HG03469 (cell line): ENCODE measurements around the gene DYSF.

ENCODE experiments used
- ATAC-seq: cut with Tn5 transposase; IDR thresholded peaks from one replicate; pipeline ENCODE4 v1.9.1; 2021; ENCODE audit warnings: mild to moderate bottlenecking, moderate library complexity, moderate number of reproducible peaks; ENCODE audit not compliant: unreplicated experiment

Gene DYSF

DNA sequence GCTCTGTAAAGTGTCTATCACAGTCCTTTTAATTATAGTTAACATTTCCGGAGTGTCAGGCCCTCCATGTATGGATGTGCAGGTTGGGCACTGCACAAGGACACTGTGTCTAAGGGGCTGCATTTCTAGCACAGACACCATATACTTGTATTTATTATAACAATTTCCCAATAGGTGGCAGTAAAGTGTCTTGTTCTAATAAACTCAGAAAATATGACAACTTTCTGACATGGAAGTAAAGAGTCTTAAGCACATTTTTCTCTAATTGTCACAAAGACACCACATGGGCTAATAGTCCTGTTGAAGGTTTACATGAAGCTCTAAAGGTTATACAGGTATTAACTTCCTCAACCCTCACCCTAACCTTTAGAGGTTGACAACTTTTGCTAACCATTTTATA is 156.6 kb downstream of the DYSF start:
- no peak for ATAC-seq

DNA sequence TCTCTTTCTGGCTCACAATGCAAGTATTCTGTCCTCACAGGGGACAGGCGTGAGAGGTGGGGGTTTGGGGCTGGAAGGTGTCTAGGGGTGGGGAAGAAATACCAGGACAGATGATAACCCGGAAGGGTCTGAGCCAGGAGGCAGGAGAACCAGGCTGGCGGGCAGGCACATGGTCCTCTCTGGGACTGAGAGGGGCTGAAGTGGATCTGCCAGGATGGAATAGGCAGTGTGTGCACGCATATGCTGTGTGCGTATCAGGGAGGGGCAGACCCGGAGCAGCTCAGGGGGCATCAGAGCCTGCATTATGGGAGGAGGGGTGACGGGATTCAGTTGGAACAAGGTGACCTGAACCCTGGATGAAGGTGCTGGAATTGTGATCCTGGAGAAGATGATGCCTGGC is 157.3 kb downstream of the DYSF start:
- ATAC-seq, result no peak

DNA sequence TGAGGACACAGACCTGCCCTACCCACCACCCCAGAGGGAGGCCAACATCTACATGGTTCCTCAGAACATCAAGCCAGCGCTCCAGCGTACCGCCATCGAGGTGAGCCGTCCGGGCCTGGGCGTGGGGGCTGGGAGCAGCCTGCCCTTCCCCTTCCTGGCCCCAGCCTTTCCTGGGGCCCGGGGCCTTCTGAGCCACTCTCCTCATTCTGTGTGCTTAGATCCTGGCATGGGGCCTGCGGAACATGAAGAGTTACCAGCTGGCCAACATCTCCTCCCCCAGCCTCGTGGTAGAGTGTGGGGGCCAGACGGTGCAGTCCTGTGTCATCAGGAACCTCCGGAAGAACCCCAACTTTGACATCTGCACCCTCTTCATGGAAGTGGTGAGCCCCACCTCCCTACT is 157.9 kb downstream of the DYSF start:
- no peak for ATAC-seq

DNA sequence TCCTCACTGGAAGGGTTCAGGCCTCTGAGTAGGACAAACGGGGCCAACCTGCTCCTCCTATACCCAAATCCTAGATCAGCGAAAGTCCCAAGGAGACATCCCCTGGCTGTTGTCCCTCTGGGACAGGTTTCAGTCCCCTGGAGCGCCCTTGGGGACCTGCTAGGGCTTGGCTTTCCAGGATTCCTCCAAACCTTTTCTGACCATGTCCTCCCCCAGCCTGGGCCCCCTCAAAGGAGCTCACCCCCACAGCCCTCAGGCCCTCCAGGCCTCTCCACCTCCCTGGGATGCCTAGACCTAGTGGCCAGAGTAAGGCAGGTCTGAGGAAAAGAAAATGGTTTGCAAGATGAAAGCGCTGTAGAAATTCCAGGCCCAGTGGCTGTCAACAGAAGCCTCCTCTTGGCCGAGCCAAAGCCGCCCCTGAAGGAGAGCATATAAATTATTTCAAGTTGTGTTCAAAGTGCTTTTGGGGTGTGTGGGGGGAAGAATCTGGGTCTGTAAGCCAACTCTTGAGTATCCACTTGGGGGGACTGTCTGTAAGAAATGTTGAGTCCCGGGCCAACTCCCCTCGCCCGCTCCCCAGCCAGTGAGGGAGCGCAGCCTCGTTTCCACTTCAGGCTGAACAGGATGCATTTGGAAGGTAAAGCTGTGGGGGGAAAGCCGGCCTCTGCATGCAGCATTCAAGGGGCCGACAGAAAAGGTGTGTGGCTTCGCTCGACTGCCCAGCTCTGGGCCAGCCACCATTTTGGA is 158.6 kb downstream of the DYSF start:
- ATAC-seq, result no peak

DNA sequence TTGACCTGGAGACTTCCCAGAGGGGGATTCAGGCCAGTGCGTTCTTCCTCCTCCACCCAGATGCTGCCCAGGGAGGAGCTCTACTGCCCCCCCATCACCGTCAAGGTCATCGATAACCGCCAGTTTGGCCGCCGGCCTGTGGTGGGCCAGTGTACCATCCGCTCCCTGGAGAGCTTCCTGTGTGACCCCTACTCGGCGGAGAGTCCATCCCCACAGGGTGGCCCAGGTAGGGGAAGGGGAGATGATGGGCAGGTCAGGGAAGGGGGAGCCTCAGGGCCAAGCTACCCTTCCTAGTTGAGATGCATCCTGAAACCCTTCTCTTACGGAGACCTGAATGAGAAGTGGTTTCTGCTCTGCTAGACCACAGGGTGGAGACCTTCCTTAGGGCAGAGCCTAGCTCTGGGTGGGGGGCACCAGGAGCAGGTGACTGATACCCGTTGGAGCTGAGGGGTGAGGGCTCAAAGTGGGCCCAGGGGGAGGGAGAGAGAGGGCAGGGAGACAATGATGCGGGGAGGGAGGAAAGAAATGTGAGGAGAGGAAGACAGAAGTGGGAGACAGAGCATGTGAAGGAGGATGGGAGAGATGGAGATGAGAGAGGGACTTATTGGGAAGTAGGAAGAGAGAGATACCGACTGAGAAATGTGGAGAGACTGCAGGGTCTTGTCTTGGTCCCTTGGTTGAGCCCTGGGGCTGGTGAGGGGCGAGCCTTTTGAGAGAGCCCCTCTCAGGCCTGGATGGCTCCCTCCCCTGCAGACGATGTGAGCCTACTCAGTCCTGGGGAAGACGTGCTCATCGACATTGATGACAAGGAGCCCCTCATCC is 159.4 kb downstream of the DYSF start:
- ATAC-seq, result no peak

DNA sequence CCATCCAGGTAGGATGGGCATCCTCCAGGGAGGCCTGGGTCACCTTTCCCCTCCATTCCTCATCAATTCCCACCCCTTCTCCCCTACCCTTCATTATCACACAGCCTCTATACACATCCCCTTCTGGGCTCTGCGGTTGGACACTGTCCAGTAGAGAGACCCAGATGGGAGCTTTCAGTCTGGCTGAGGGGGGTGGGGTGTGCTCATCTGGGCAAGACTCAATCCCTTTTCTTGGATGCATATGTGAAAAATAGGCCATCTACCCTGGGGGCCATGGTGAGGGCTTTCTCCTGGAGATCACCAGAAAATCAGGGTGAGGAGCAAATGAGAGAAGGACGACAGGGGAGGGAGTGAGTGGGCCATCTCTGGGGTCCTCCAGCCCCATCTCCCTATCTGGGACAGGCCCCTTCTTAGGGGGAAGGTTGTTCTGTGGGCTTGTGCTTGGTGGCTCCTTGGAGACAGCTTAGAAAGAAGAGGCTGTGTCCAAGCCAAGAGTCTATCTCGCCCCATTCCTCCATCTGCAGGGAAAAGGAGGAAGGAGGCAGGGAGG is 160.1 kb downstream of the DYSF start:
- ATAC-seq, result no peak

DNA sequence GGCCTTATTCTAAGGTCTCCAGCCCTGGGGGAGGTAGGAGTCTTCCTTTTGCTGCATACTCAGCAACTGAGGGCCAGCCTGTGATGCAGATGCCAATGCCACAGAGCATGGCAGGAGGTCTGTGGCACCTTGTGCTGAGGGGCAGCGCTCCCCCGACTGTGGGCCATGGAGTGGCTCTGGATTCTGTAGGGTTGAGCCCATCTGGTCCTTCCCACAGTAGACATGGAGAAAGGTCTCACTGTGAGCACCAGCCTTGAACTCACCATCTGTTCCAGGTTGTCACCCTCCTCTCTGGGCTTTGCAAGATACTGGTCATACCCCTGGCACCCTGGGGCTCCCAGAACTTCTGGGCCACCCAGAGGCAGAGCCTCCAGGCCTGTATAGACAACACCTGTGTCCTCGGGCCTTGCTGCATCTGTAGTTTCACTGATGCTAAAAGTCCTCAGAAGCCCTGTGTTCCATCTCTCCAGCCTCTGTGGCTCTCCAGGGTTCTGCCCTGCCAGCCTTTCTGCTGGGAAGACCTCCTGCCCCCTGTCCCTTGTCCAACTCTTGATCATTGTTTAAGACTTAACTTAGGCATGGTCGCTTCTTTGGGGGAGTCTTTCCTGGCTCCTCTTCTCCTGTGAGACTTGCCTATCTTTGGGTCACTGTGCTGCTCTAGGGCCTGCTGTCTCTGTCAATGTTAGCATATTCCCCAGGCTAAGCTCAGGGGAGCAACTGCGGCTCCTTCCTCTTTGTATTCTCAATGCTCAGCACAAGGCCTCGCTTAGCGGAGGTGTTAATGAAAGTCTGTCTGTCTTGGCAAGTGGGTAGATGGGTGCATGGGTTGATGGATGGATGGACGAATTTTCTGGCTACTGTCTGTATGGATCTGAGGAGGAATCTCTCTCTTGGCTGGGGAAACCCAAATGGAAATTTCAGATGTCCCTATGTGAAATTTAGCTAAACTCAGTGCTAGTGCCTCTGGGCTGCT is 160.9 kb downstream of the DYSF start:
- ATAC-seq, result no peak

DNA sequence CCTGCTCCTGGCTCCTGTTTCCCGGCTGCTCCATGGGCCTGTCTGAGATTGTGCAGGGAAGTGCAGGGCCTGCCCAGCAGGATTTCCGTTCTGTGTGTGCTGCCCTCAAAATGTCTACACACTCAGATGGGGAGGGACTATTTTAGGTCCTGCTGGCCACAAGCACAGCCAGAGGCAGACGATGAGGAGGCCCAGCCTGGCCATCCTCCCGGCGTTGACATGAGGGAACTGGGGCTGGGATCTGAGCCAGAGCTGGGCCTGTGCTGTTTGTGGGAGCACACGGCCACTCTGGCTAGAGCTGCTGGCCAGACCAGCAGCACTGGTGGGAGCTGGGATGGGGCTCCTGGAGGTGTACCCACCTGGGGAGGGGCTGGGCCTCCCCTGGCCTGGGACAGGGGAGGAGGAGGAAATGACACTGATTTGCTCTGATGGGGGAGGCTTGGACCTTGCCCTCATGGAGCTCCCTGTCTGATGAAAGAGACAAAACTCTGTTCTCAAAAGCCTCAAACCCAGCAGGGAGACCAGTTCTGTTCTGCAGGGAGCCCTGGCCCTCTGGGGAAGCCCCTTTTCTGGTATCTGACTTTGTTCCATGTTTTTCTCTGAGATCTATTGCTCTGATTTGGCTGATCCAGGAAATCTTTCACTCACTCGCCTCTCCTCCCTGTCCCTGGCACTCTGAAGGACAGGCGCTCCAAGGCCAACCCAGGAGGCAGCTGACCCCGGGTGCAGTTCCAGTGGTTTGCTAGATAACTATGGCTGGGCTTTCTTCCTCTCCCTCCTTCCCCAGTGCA is 161.8 kb downstream of the DYSF start:
- ATAC-seq, result no peak

DNA sequence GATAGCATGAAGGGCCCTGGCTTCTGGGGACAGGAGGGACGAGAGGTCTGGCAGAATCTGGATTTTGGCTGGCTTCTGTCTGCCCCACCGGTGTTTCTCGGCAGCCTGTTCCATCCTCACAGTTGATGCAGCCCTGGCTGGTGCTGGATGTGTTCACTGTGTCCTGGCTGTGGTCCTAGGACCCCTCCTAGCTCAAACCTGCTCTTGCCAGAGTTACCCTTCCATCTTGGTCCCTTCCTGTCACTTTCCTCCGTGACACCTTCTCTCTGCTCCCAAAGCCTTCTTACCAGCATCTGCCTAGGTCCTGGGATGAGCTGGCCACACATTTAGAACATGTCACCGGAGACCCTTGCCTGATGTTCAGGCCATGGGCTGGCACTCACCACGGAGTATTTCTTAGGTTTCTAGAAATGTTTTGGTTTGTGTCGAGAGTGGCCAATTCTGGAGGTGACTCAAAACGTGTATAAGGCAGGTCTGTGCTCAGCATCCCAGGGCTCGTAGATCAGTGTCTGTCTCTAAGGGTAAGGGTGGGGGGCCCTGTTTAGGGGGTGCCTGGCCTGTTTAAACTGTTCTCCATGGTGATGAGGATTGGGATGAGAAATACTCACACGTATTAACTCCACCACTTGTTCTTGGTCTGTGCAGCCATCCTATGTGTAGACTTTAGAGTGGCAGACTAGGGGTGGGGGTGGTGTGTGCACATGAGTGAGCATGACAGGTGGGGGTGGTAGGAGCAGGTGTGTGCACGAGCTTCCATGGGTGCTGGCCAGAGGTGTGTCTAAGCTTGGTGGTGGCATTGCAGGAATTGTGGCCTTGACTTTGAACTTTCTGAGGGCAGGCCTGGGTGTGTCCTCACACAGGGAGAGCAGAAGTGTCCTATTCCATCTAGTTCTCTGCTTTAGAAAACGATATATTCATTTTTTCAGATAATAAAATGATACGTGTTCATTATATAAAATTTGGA is 162.7 kb downstream of the DYSF start:
- no peak for ATAC-seq

DNA sequence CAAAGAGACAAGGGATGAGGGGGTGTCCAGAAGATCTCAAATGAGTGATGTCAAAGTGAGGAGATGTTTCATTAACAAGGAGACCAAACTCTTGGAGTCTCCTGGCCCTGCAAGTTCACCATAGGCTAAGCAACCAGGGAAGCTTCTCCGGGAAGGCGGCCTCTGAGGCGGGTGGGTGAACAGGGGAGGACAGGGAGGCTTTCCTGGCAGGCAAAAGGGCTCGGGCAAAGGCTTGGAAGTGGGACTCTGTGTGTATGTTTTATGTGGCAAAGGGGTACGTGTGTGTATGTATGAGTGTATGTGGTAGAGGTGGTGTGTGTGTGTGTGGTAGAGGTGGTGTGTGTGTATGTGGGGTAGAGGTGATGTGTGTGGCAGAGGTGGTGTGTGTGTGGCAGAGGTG is 163.9 kb downstream of the DYSF start:
- no peak for ATAC-seq

DNA sequence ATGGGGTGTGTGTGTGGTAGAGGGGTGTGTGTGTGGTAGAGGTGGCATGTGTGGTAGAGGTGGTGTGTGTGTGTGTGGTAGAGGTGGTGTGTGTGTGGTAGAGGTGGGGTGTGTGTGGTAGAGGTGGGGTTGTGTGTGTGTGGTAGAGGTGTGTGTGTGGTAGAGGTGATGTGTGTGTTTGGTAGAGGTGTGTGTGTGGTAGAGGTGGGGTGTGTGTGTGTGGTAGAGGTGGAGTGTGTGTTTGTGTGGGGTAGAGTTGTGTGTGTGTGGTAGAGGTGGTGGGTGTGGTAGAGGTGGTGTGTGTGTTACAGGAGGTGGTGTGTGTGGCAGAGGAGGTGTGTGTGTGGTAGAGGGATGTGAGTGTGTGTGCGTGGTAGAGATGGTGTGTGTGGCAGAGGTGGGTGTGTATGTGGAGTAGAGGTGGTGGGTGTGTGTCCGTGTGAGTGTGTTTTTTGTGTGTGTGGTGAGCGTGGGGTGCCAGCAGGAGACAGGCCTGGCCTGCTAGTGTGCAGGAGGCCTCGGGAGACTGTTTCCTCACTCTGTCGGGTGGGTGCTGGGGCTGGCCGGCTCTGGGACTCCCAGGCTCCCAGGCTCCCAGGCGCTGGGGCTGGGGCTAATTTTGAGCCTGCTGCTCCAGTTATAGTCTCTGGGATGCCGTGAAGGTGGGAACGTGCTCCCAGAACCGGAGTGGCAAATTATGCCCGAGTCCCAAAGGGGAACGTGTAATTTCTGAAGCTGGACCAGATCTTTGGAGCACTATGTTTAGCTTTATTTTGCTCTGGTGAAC is 165.2 kb downstream of the DYSF start:
- ATAC-seq, result no peak

DNA sequence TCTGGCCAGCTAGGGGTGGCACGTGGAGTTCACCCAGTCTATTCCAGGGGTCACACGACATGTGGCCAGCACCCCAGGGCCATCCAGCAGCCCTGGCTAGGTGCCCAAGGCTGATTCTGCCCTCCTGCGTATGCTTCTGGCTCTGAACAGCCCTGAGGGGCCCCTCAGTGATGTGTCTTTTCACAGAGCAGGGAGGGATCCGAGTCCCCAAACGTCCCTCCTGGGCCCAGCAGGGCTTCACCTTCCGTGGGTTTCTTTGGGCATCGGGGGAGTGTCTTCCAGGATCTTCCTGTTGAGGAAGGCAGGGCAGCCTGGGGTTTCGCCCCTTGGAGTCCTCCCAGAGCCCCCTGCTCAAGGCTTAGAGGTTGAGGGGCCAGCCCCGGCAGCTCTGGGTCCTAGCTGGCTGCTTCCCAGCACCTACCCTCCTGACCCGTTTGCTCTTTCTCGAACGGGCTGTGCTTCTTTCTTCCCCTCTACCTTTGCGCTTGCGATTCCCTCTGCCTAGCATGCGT is 165.9 kb downstream of the DYSF start:
- ATAC-seq, result no peak

DNA sequence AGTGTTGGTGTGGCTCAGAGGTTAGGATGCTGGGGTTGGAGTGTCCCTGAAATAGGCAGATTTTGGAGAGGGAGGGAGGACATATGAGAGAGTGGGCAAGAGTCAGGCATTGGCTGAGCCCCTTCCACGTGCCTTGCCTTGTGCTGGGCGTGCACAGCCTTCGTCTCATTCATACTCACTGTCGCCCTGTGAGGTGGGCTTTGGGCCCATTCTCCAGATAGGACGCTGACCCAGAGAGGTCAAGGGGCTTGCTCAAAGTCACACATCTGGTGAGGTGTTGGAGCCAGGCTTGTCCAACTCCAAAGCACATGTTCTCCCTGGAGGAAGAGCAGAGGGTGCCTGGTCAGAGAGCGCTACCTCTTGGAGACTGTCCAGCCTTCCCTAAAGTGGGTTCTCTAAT is 166.8 kb downstream of the DYSF start:
- no peak for ATAC-seq

DNA sequence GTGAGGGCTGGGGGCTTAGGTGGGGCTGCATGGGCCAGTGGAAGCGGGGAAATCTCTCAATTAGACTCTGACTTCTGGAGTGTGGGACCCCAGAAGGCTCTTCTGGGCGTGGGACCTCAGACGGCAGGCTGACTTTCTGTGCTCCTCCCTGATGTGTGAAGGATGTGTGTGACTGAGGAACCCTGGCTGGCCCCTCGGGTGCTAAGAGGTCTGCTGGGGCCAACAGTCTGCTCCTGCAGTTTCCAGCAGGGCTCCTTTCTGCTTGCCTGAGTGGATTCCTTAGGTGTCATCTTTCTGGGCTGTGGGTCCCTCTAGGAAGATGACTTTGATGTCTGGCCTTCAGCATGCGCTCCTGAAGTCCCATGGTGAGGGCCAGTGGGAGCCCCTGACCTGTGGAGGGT is 167.5 kb downstream of the DYSF start:
- ATAC-seq, result no peak

DNA sequence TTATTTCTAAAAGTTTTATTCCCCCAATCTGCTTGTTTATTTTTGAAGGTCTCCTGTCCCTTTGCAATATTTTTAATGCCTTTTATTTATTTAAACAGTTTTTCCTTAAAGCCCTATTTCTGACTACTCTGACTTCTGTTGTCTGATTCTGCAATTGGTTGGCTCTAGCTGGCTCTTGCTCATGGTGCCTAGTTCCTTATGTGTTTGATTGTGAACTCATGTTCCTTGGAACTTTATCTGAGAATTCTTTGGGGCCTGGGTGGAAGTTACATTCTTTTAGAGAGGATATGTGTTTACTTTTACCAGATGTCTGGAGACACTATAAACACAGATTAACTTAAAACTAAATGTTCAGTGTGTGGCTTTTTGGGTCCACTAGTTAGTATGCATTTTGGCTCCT is 175.9 kb downstream of the DYSF start:
- ATAC-seq, result no peak

DNA sequence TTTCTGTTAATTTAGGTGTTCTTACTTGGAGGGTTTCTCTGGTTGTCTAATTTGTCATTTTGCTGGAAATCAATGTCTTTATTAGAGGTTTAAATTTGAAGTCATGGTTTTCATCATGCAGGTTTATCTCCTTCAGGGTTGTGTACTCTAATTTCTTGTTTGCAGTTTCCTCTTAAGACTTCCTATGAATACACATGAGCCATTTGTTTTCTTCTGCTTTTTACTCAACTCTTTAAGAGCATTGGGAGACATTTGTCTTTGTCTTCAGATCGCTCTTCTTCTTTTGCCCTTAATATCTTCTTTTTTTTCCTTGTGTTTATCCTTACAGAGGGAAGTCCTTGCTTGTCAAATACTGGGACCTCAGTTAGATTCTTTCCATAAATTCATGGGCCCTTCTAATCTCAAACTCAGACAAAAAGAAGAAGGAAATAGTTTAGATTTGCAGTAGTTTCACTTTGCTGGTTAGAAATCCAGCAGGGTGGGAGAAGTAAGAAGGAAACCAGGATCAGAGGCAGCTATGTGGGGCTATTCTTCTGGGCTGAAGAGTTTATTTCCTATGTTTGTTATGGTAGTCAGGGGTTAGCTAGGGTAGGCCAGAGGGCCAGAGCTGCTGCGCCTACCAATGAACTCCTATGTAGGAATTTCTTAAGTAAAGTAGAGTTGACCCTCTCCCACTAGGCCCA is 176.6 kb downstream of the DYSF start:
- ATAC-seq, result no peak
